Measurements from ENCODE around the gene ATXN7L1.

ATXN7L1 gene

GRCh38 chr7:105764506-105764905 is 111.9 kb downstream of the ATXN7L1 start:
- Histone ChIP-seq H3K14ac (ENCODE audit: low read length) (no peak overlapping the region), H3K4me1 (ENCODE audit: control insufficient read depth in 2 of 2, insufficient read depth in 1 of 2, low read depth in 1 of 2, low read length in 2 of 2) (peaks cover 0 to 3% of the 10 kb centered on the region in 2 donors), H3K79me1 (ENCODE audit: low read depth, low read length) (no peaks in the 10 kb centered on the region), H3K27ac (replicated peaks; ENCODE audit: low read length) (no peak overlapping the region), H2BK5ac (ENCODE audit: low read length) (no peak overlapping the region), H3K23ac (ENCODE audit: low read depth, low read length, poor library complexity) (no peak overlapping the region), H3K9ac (ENCODE audit: low read depth, low read length, poor library complexity) (no peak overlapping the region), H2BK12ac (ENCODE audit: low read length) (no peak overlapping the region), H3K4ac (ENCODE audit: low read length) (no peak overlapping the region), H2AK5ac (ENCODE audit: low read depth, low read length) (no peak overlapping the region), H3K27me3 (ENCODE audit: control insufficient read depth in 3 of 3, insufficient read depth in 3 of 3, low read depth in 1 of 3, low read length in 3 of 3) (no peaks in the 10 kb centered on the region), H2BK15ac (ENCODE audit: low read length) (no peak overlapping the region), H3K36me3 (replicated peaks in 1 of 2; ENCODE audit: control insufficient read depth in 2 of 2, insufficient read depth in 2 of 2, low read length in 2 of 2) (no peaks in the 10 kb centered on the region), H4K91ac (ENCODE audit: low read depth, low read length, poor library complexity) (no peak overlapping the region), H4K8ac (ENCODE audit: low read depth, low read length) (no peak overlapping the region), H2AFZ (ENCODE audit: low read length) (no peak overlapping the region), H3K4me3 (ENCODE audit: low read length in 2 of 2) (no peak overlapping the region), H3K9me3 (replicated peaks in 1 of 2; ENCODE audit: control insufficient read depth in 2 of 2, insufficient read depth in 1 of 2, low read depth in 1 of 2, low read length in 2 of 2) (no peaks in the 10 kb centered on the region), H3K4me2 (ENCODE audit: insufficient read depth, low read length, poor library complexity, severe bottlenecking) (no peak overlapping the region), H2BK120ac (ENCODE audit: low read depth, low read length) (no peak overlapping the region), H3K18ac (ENCODE audit: low read length) (no peak overlapping the region)
- no peak for DNase-seq (ENCODE audit: low spot score)
- no CpG with 5 or more reads among the region's 2 CpGs for WGBS, 2 donors (ENCODE audit: extremely low coverage in 2 of 2, insufficient read length in 2 of 2, insufficient replicate concordance in 1 of 2)

GRCh38 chr7:105760551-105761447 is 115.6 kb downstream of the ATXN7L1 start:
- H3K18ac ChIP-seq (ENCODE audit: low read length): no peak overlapping the region
- no peaks in the 10 kb centered on the region for H3K9me3 ChIP-seq (replicated peaks in 1 of 2; ENCODE audit: control insufficient read depth in 2 of 2, insufficient read depth in 1 of 2, low read depth in 1 of 2, low read length in 2 of 2)
- H3K27ac ChIP-seq (replicated peaks; ENCODE audit: low read length): no peak overlapping the region
- H3K4me2 ChIP-seq (ENCODE audit: insufficient read depth, low read length, poor library complexity, severe bottlenecking): no peak overlapping the region
- no peak overlapping the region for H2AFZ ChIP-seq (ENCODE audit: low read length)
- no peak overlapping the region for H3K9ac ChIP-seq (ENCODE audit: low read depth, low read length, poor library complexity)
- H2BK15ac ChIP-seq (ENCODE audit: low read length): no peak overlapping the region
- peaks cover 0 to 3% of the 10 kb centered on the region in 2 donors for H3K4me1 ChIP-seq (ENCODE audit: control insufficient read depth in 2 of 2, insufficient read depth in 1 of 2, low read depth in 1 of 2, low read length in 2 of 2)
- no peak overlapping the region for H3K23ac ChIP-seq (ENCODE audit: low read depth, low read length, poor library complexity)
- no peak overlapping the region for H4K91ac ChIP-seq (ENCODE audit: low read depth, low read length, poor library complexity)
- no peaks in the 10 kb centered on the region for H3K79me1 ChIP-seq (ENCODE audit: low read depth, low read length)
- WGBS, 2 donors (ENCODE audit: extremely low coverage in 2 of 2, insufficient read length in 2 of 2, insufficient replicate concordance in 1 of 2): no CpG with 5 or more reads among the region's 6 CpGs
- H3K27me3 ChIP-seq (ENCODE audit: control insufficient read depth in 3 of 3, insufficient read depth in 3 of 3, low read depth in 1 of 3, low read length in 3 of 3): no peaks in the 10 kb centered on the region
- H3K4ac ChIP-seq (ENCODE audit: low read length): no peak overlapping the region
- no peak overlapping the region for H4K8ac ChIP-seq (ENCODE audit: low read depth, low read length)
- no peak overlapping the region for H2BK5ac ChIP-seq (ENCODE audit: low read length)
- H3K4me3 ChIP-seq (ENCODE audit: low read length in 2 of 2): no peak overlapping the region
- DNase-seq (ENCODE audit: low spot score): no peak
- no peak overlapping the region for H2BK120ac ChIP-seq (ENCODE audit: low read depth, low read length)
- no peak overlapping the region for H3K14ac ChIP-seq (ENCODE audit: low read length)
- no peak overlapping the region for H2BK12ac ChIP-seq (ENCODE audit: low read length)
- H2AK5ac ChIP-seq (ENCODE audit: low read depth, low read length): no peak overlapping the region
- H3K36me3 ChIP-seq (replicated peaks in 1 of 2; ENCODE audit: control insufficient read depth in 2 of 2, insufficient read depth in 2 of 2, low read length in 2 of 2): no peaks in the 10 kb centered on the region

- Histone ChIP-seq H2AFZ (ENCODE audit: low read length) (no peak overlapping the region), H3K9ac (ENCODE audit: low read depth, low read length, poor library complexity) (no peak overlapping the region), H3K27me3 (ENCODE audit: control insufficient read depth in 3 of 3, insufficient read depth in 3 of 3, low read depth in 1 of 3, low read length in 3 of 3) (no peaks in the 10 kb centered on the region), H2AK5ac (ENCODE audit: low read depth, low read length) (no peak overlapping the region), H2BK15ac (ENCODE audit: low read length) (no peak overlapping the region), H3K4me3 (ENCODE audit: low read length in 2 of 2) (no peak overlapping the region), H3K36me3 (replicated peaks in 1 of 2; ENCODE audit: control insufficient read depth in 2 of 2, insufficient read depth in 2 of 2, low read length in 2 of 2) (no peaks in the 10 kb centered on the region), H3K79me1 (ENCODE audit: low read depth, low read length) (no peaks in the 10 kb centered on the region), H4K8ac (ENCODE audit: low read depth, low read length) (no peak overlapping the region), H2BK120ac (ENCODE audit: low read depth, low read length) (no peak overlapping the region), H3K18ac (ENCODE audit: low read length) (no peak overlapping the region), H3K9me3 (replicated peaks in 1 of 2; ENCODE audit: control insufficient read depth in 2 of 2, insufficient read depth in 1 of 2, low read depth in 1 of 2, low read length in 2 of 2) (no peaks in the 10 kb centered on the region), H3K23ac (ENCODE audit: low read depth, low read length, poor library complexity) (no peak overlapping the region), H3K4ac (ENCODE audit: low read length) (no peak overlapping the region), H3K4me1 (ENCODE audit: control insufficient read depth in 2 of 2, insufficient read depth in 1 of 2, low read depth in 1 of 2, low read length in 2 of 2) (peaks cover 0 to 3% of the 10 kb centered on the region in 2 donors), H3K27ac (replicated peaks; ENCODE audit: low read length) (no peak overlapping the region), H2BK12ac (ENCODE audit: low read length) (no peak overlapping the region), H2BK5ac (ENCODE audit: low read length) (no peak overlapping the region), H3K4me2 (ENCODE audit: insufficient read depth, low read length, poor library complexity, severe bottlenecking) (no peak overlapping the region), H3K14ac (ENCODE audit: low read length) (no peak overlapping the region), H4K91ac (ENCODE audit: low read depth, low read length, poor library complexity) (no peak overlapping the region)
- DNase-seq (ENCODE audit: low spot score): no peak
- no CpG with 5 or more reads among the region's 2 CpGs for WGBS, 2 donors (ENCODE audit: extremely low coverage in 2 of 2, insufficient read length in 2 of 2, insufficient replicate concordance in 1 of 2)
These were observed 116.5 kb downstream of the ATXN7L1 start for GRCh38 chr7:105759670-105760550.

GRCh38 chr7:105756367-105756766 is 120.0 kb downstream of the ATXN7L1 start:
- Histone ChIP-seq H3K27me3 (ENCODE audit: control insufficient read depth in 3 of 3, insufficient read depth in 3 of 3, low read depth in 1 of 3, low read length in 3 of 3) (no peaks in the 10 kb centered on the region), H3K4me2 (ENCODE audit: insufficient read depth, low read length, poor library complexity, severe bottlenecking) (no peak overlapping the region), H3K27ac (replicated peaks; ENCODE audit: low read length) (no peak overlapping the region), H3K4me3 (ENCODE audit: low read length in 2 of 2) (no peak overlapping the region), H3K4ac (ENCODE audit: low read length) (no peak overlapping the region), H2BK5ac (ENCODE audit: low read length) (no peak overlapping the region), H2AFZ (ENCODE audit: low read length) (no peak overlapping the region), H4K91ac (ENCODE audit: low read depth, low read length, poor library complexity) (no peak overlapping the region), H3K36me3 (replicated peaks in 1 of 2; ENCODE audit: control insufficient read depth in 2 of 2, insufficient read depth in 2 of 2, low read length in 2 of 2) (peaks cover 0 to under 1% of the 10 kb centered on the region in 2 donors), H3K18ac (ENCODE audit: low read length) (no peak overlapping the region), H2AK5ac (ENCODE audit: low read depth, low read length) (no peak overlapping the region), H3K14ac (ENCODE audit: low read length) (no peak overlapping the region), H3K9ac (ENCODE audit: low read depth, low read length, poor library complexity) (no peak overlapping the region), H3K4me1 (ENCODE audit: control insufficient read depth in 2 of 2, insufficient read depth in 1 of 2, low read depth in 1 of 2, low read length in 2 of 2) (peaks cover 3 to 7% of the 10 kb centered on the region in 2 donors), H3K9me3 (replicated peaks in 1 of 2; ENCODE audit: control insufficient read depth in 2 of 2, insufficient read depth in 1 of 2, low read depth in 1 of 2, low read length in 2 of 2) (no peaks in the 10 kb centered on the region), H2BK12ac (ENCODE audit: low read length) (no peak overlapping the region), H3K23ac (ENCODE audit: low read depth, low read length, poor library complexity) (no peak overlapping the region), H4K8ac (ENCODE audit: low read depth, low read length) (no peak overlapping the region), H2BK15ac (ENCODE audit: low read length) (no peak overlapping the region), H2BK120ac (ENCODE audit: low read depth, low read length) (no peak overlapping the region), H3K79me1 (ENCODE audit: low read depth, low read length) (no peaks in the 10 kb centered on the region)
- WGBS, 2 donors (ENCODE audit: extremely low coverage in 2 of 2, insufficient read length in 2 of 2, insufficient replicate concordance in 1 of 2): no CpG with 5 or more reads among the region's 2 CpGs
- no peak for DNase-seq (ENCODE audit: low spot score)

Data from neuronal stem cell (in vitro differentiated cells).